ENCODE results near the gene IQSEC3.

- TF ChIP-seq CTCF (IDR thresholded peaks at IDR 0.05) (no peak), EP300 (IDR thresholded peaks at IDR 0.05) (no peak), POLR2AphosphoS5 (IDR thresholded peaks at IDR 0.05) (no peak)
Measured at GRCh38 chr12:80681-81190, 14.2 kb downstream of the IQSEC3 start.

Data from upper lobe of left lung (tissue), 4 donors.